ENCODE results near the gene DACH1.
A peak's percentile ranks its signal among the peaks of the same experiment; 100 is the strongest.

DACH1 gene

DNA sequence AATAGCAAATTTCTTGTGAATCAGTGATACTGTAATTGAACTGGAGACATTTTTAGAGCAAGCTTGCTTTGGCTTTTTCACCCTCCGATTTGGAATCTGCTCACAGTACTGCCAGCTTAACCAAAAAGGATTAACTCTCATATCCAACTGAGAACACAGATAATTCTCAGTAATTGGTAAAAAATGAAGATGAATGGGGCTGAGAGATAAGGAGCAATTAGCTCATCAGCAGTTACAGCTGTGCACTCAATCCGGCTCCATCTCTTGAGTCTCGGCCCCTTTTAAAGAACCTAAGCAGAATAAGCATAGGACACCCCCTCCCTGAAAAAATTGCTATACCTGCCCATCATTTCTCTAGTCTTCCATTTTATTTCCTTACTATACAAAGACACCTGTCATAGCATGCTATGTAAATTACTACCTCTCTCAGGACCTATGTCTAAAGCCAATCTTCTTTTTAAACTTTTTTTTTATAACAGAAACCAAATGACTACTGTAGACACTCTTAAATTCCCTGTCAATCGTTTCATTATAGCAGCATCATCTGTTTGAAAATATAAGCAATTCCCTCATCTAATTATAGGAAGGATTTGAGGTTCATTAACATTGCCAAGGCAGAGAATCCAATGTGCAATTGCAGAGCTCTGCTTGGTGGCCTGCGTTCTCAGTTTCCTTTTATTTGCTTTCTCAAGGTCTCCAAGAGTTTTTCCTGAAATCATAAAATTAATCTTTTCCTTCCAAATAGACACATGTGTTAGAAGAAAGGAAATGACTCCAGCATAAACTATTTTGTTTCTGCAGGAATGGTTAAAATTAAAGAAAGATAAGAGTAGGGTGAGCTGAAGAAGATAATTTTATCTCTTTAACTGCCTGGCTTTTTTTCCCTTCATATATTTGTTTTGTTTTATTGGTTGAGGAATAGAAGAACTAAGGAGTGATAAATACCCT lies 242.1 kb downstream of the DACH1 start:
- Histone ChIP-seq H3K27ac (no peak overlapping the region), H3K4me3 (no peak overlapping the region), H3K36me3 (ENCODE audit: insufficient read depth, low read length) (no peaks in the 10 kb centered on the region), H3K9ac (ENCODE audit: insufficient read length) (no peak overlapping the region), H3K9me3 (ENCODE audit: low read depth, low read length) (no peaks in the 10 kb centered on the region)
- TF ChIP-seq FOXP2 (optimal IDR thresholded peaks at IDR 0.05; ENCODE audit: control extremely low read depth, extremely low read length, insufficient read depth) (no peak), POLR2AphosphoS5 (IDR thresholded peaks at IDR 0.05; ENCODE audit: borderline replicate concordance, low read depth, low read length) (no peak), EZH2 (IDR thresholded peaks at IDR 0.05) (no peak)
- no peak for DNase-seq (ENCODE audit: low read depth, low spot score)

DNA sequence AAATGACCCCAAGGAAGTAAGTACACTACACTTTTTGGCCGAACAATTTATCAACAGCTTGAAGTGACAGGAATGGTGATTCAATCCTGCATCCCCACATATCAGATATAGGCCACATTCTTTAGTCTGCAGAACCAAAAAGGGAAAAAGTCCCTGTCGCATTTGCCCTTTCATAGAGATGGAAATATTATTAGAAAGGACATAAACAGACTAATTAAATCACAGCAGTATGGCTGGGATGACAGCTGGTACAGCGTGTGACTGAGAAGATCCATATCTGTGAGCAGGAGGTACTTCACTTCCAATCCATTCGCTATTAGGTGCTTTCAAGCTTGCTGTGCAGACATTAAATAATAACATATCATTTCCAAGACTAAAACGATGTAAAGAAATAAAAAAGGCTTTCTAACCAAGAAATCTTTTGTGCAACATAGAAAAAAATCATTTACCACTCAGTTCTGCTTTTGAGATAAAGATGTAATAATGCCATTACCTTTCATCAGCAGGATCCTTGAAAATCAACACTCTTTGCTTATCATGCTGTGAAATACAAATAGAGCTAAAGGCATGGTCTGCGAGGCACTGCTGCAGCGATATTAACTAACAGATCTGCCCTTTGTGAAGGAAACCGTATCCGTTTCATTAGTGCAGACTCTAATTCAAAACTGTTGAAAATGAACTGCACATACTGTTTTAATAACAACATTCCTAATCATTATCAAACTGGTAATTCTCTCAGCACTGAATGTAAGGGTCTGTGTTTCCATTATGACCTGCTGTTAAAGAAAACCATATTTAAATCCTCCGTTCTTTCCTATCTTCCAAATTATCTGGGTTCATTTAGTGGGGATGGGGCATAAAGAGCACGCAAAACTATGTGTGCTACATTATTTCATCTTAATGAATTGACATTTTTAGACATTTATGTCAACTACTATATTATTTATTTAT lies 245.6 kb downstream of the DACH1 start:
- no peaks in the 10 kb centered on the region for H3K36me3 ChIP-seq (ENCODE audit: insufficient read depth, low read length)
- H3K9me3 ChIP-seq (ENCODE audit: low read depth, low read length) = no peaks in the 10 kb centered on the region
- no peak for TF ChIP-seq FOXP2 (optimal IDR thresholded peaks at IDR 0.05; ENCODE audit: control extremely low read depth, extremely low read length, insufficient read depth)
- no peak for TF ChIP-seq EZH2 (IDR thresholded peaks at IDR 0.05)
- TF ChIP-seq POLR2AphosphoS5 (IDR thresholded peaks at IDR 0.05; ENCODE audit: borderline replicate concordance, low read depth, low read length) = no peak
- no peak overlapping the region for H3K4me3 ChIP-seq
- no peak overlapping the region for H3K27ac ChIP-seq
- DNase-seq (ENCODE audit: low read depth, low spot score) = no peak
- H3K9ac ChIP-seq (ENCODE audit: insufficient read length) = no peak overlapping the region

DNA sequence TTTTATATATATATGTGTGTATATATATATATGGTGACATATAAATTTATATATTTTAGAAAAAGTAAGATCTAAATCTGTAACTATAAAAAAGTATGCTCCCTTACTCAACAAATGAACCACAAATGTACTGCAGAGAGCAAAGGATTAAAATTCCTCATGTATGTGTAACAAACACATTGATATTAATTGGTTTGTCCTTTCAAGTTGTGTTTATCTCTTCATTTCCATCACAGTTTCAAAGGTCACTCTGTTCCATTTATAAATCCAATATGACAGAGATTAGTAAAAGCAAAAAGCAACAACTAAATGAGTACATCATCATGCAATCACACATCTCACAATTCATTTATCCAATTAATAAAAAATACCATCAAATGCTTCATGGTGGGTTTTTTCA lies 247.9 kb downstream of the DACH1 start:
- TF ChIP-seq POLR2AphosphoS5 (IDR thresholded peaks at IDR 0.05; ENCODE audit: borderline replicate concordance, low read depth, low read length) = no peak
- no peak for TF ChIP-seq FOXP2 (optimal IDR thresholded peaks at IDR 0.05; ENCODE audit: control extremely low read depth, extremely low read length, insufficient read depth)
- TF ChIP-seq EZH2 (IDR thresholded peaks at IDR 0.05) = no peak
- H3K9me3 ChIP-seq (ENCODE audit: low read depth, low read length) = no peaks in the 10 kb centered on the region
- no peak overlapping the region for H3K4me3 ChIP-seq
- no peak overlapping the region for H3K27ac ChIP-seq
- no peak for DNase-seq (ENCODE audit: low read depth, low spot score)
- no peaks in the 10 kb centered on the region for H3K36me3 ChIP-seq (ENCODE audit: insufficient read depth, low read length)
- no peak overlapping the region for H3K9ac ChIP-seq (ENCODE audit: insufficient read length)

DNA sequence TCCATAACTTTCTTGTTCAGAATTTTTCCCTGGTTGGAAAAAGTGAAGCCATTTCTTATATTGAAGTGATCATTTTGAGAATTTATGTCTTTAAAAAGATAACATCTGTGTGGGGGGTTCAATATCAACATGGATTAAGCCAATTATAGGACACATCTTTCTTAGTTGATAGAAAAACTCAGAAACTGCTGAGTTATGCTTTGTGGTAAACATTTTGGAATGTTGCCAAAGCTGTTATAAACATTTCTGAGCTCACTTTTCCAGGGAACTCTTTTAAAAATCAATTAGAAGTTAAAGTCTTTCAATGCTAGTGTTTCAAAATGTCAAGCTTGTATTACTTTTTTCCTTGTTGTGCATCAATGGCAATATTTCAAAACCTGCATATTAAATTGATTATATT lies 248.8 kb downstream of the DACH1 start:
- TF ChIP-seq EZH2 (IDR thresholded peaks at IDR 0.05) (no peak), FOXP2 (optimal IDR thresholded peaks at IDR 0.05; ENCODE audit: control extremely low read depth, extremely low read length, insufficient read depth) (no peak), POLR2AphosphoS5 (IDR thresholded peaks at IDR 0.05; ENCODE audit: borderline replicate concordance, low read depth, low read length) (no peak; the same call in 1 of the 2 replicates)
- no peaks in the 10 kb centered on the region for H3K36me3 ChIP-seq (ENCODE audit: insufficient read depth, low read length)
- H3K4me3 ChIP-seq = no peak overlapping the region
- no peak overlapping the region for H3K27ac ChIP-seq
- peak; percentile 32 for DNase-seq (ENCODE audit: low read depth, low spot score)
- H3K9me3 ChIP-seq (ENCODE audit: low read depth, low read length) = no peaks in the 10 kb centered on the region
- no peak overlapping the region for H3K9ac ChIP-seq (ENCODE audit: insufficient read length)

DNA sequence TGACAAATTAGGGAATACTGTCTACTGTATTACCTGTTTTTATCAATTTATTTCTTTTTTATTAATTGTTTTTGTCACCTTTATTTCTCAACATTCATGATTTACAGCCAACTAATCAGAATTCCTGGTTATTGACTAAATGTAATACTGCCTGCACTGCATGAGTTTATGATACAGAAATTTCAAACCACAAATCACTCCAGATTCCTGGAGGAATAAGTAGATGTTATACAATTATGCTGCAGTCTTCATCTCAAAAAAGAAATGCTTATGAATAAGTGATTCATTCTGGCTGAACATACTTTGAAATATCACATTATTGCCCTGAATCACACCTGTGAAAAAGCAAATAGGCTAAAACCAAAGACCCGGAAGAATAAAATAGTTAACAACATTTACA lies 249.7 kb downstream of the DACH1 start:
- DNase-seq (ENCODE audit: low read depth, low spot score) = no peak
- H3K36me3 ChIP-seq (ENCODE audit: insufficient read depth, low read length) = no peaks in the 10 kb centered on the region
- H3K9me3 ChIP-seq (ENCODE audit: low read depth, low read length) = no peaks in the 10 kb centered on the region
- no peak for TF ChIP-seq POLR2AphosphoS5 (IDR thresholded peaks at IDR 0.05; ENCODE audit: borderline replicate concordance, low read depth, low read length)
- no peak for TF ChIP-seq EZH2 (IDR thresholded peaks at IDR 0.05)
- no peak for TF ChIP-seq FOXP2 (optimal IDR thresholded peaks at IDR 0.05; ENCODE audit: control extremely low read depth, extremely low read length, insufficient read depth)
- no peak overlapping the region for H3K27ac ChIP-seq
- no peak overlapping the region for H3K9ac ChIP-seq (ENCODE audit: insufficient read length)
- H3K4me3 ChIP-seq = no peak overlapping the region

DNA sequence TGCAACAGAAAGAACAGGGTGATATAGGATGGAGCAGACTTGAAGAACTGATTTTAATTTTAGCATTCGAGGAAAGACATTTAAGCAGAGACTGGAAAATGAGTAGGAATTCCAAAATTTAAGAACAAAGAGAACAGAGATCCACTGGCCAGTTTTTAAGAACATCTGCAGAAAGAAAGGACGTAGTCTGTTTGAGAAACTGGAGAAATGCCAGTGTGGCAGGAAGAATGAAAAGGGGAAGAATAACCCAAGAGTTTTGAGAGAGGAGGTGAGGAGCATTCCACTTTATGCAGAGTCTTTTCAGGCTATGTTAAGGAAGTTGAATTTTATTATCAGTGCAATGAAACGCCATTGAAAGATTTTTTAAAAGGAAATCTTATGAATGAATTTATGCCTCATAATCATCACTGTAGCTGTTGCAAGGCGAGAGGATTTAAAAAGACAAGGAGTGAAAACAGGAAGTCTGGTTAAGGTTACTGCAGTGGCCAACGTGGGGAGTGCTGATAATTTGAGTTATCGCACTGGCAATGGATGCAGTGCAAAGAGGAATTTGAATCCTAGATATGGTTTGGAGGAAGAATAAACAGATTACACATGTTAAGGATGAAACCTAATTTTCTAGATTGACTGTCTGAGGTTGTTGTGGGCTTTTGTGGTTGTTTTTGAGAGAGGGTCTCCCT lies 253.8 kb downstream of the DACH1 start:
- Histone ChIP-seq H3K27ac (no peak overlapping the region), H3K4me3 (no peak overlapping the region), H3K9me3 (ENCODE audit: low read depth, low read length) (no peaks in the 10 kb centered on the region), H3K9ac (ENCODE audit: insufficient read length) (no peak overlapping the region), H3K36me3 (ENCODE audit: insufficient read depth, low read length) (no peaks in the 10 kb centered on the region)
- no peak for DNase-seq (ENCODE audit: low read depth, low spot score)
- TF ChIP-seq EZH2 (IDR thresholded peaks at IDR 0.05) (no peak), FOXP2 (optimal IDR thresholded peaks at IDR 0.05; ENCODE audit: control extremely low read depth, extremely low read length, insufficient read depth) (no peak), POLR2AphosphoS5 (IDR thresholded peaks at IDR 0.05; ENCODE audit: borderline replicate concordance, low read depth, low read length) (no peak)

DNA sequence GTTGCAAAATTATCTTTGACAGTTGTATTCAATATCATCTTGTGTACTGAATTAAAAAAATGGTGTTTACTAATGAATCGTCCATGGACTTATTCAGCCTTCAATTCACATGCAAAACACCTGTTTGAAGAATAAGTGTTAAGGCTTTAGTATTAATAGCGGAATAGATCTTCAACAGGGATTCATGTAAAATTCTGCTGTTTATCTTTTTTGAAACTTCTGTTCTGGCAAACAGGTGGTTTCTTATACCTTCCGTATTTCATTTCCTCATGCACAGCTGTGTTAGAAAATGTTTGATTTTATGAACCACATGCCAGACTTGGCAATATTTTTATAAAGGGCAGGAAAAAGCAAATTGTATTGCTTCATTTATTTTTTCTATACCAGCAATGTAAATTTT lies 255.7 kb downstream of the DACH1 start:
- H3K36me3 ChIP-seq (ENCODE audit: insufficient read depth, low read length) = no peaks in the 10 kb centered on the region
- DNase-seq (ENCODE audit: low read depth, low spot score) = no peak
- no peak overlapping the region for H3K9ac ChIP-seq (ENCODE audit: insufficient read length)
- TF ChIP-seq EZH2 (IDR thresholded peaks at IDR 0.05) = no peak
- no peak for TF ChIP-seq FOXP2 (optimal IDR thresholded peaks at IDR 0.05; ENCODE audit: control extremely low read depth, extremely low read length, insufficient read depth)
- TF ChIP-seq POLR2AphosphoS5 (IDR thresholded peaks at IDR 0.05; ENCODE audit: borderline replicate concordance, low read depth, low read length) = no peak
- H3K27ac ChIP-seq = no peak overlapping the region
- H3K4me3 ChIP-seq = no peak overlapping the region
- no peaks in the 10 kb centered on the region for H3K9me3 ChIP-seq (ENCODE audit: low read depth, low read length)
